NCI-H345 treated with DMSO at 0.1 percent for 48 hours (cell line): Measurements from ENCODE around the gene DGLUCY.
A peak's percentile ranks its signal among the peaks of the same experiment; 100 is the strongest.
"Not testable (repeated sequence)": the region's sequence is repeated elsewhere in the genome, so short reads cannot be mapped to it uniquely, and the experiment has no call there.

ENCODE experiments used
- DNase-seq: peaks from one replicate; lab custom pipeline; 2025; ENCODE audit not compliant: unreplicated experiment; lab: John Stamatoyannopoulos, UW

The DGLUCY gene

DNA sequence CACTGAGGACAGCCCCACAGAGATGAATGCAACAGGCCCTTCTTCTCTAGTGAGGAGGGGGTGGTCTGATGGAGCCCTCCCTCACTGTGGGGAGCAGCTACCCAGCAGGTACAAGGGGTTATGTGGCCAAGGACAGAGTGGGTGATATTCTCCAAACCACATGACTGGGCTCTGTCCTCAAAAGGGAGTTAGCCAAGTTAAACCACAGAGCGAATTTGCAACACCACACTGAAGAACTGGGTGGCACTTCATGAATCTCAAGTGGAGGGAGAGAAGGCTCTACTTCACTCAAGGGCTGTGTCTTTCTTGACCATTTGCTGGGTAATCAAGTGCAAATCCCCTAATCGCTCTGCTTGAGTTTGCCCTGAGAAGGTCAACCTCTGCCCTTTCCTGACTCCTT, 118.2 kb downstream of the DGLUCY start:
- DNase-seq, result no peak

DNA sequence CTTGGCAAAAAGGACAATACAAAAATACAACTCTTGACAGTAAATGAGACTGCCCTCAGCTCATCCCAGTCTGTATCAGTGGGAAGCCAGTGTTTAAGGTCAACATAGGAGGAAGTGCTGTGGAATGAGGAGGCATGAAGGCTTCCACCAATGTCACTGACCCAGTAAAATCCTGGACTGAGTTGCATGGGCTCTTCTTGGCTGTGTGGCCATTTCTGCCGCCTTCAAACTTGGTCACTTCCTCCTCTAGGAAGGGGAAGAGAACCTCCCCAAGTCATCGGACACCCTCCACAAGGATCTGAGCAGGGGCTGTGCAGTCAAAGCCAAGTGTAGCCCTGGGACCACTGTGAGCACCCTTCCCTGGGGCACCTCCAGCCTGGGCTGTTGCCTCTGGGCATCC, 118.7 kb downstream of the DGLUCY start:
- no peak for DNase-seq

DNA sequence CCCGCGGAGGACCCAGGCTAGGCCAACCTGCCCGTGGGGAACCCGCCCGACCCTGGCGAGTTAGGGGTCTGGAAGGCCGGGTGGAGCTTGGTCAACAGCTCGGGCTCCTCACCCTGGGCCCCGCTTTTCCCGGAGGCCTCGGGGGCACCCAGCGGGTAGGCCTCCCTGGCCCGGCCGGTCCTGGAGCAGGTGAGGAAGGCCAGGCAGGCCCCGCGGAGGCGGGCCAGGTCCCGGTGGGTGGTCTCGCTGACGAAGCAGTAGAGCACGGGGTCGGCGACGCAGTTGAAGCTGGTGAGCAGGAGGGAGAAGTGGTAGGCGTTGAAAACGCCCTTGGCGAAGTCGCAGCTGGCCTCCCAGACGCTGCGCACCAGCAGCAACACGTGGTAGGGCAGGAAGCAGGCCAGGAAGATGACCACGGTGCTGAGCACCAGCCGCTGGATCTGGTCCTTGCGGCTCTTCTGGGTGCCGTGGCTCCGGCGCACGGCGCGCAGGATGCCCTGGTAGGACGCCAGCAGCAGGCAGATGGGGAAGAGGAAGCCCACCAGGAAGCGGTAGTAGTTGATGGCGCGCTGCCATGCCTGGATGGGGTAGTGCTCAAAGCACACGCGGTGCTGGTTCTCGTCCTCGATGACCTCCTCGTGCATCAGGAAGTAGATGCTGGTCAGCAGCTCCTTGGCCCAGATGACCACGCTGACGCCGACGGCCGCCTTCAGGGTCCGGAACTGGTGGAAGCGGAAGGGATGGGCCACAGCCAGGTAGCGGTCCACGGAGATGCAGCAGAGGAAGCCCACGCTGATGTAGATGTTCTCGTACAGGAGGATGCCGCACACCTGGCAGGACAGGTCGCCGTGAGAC, 120.3 kb downstream of the DGLUCY start:
- no peak for DNase-seq

DNA sequence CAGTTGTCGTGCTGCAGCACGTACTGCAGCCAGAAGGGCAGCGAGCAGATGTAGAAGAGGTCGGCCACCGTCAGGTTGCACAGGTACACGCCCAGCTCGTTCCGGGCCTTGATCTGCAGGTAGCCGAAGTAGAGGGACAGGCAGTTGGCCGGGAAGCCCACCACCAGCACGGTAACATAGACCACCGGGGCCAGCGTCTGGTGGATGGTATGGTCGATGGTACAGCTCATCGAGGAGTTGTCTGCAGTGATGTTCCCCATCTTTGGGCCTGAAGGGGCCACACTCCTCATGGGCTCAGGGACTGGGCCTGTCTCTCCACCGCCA, 120.9 kb downstream of the DGLUCY start:
- no peak for DNase-seq

DNA sequence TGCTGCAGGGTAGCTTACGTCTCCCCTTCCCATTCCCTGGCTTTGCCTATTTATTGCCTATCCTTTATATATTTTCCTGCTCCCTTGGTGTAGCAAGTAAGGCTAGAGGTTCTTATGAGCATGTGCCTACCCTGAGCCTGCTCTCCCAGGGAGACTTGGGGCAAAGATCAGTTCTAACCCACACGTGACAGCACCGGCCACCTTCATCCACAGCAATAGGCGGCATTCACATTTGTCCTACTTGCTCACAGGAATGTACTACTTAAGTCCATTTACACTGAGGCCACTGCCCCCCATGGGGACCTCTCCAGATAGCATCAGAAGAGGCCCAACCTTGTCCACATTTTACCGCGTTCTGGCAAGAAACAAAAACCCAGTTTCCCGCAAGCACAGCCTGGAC, 122.0 kb downstream of the DGLUCY start:
- DNase-seq, result no peak

DNA sequence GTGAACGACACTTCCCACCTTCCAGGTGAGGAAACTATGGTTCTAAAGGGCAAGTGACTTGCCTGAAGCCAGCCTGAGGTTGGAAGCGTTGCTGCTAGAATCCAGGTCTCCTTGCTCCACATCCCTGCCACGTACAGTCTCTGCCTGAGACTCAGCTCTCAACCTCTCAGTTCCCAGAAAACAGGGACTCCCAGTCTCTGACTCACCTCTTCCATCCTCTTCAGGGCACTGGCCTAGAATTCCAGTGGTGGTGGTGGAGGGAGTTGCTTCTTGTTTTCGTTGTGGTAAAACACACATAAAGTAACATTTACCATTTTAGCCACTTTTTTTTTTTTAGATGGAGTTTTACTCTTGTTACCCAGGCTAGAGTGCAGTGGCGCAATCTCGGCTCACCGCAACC, 123.3 kb downstream of the DGLUCY start:
- no peak for DNase-seq

DNA sequence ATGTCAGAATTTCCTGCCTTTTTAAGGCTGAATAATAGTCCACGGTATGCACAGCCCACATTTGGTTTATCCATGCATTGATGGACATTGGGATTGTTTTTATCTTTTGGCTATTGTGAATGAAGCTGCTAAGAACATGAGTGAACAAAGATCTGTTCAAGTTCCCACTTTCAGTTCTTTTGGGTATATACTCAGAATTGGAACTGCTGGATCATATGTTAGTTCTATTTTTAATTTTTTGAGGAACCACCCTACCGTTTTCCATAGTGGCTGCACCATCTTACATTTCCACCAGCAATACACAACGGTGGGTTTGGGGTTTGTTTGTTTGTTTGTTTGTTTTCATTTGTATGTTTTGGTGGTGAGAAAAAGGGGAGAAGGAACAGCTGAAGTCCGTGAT, 124.2 kb downstream of the DGLUCY start:
- DNase-seq, result no peak

DNA sequence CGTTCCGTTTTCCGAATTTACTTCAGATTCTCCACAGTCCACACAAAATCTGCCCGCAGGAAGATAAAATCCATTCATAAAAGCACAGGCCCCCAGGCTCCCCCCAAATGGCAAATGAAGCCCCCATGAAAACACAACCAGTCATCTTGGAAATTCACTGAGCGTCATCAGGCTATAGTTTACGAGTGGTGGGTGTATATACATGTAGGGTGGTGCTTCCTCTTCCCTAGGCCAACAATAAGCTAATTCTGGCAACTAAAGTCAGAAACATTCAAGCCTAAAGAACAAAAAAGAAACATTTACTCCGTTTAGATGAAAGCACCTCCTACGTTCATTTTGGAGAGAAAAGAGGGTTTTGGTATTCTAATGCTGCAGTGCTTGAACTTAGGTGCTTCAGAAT, 124.8 kb downstream of the DGLUCY start:
- DNase-seq, result no peak

DNA sequence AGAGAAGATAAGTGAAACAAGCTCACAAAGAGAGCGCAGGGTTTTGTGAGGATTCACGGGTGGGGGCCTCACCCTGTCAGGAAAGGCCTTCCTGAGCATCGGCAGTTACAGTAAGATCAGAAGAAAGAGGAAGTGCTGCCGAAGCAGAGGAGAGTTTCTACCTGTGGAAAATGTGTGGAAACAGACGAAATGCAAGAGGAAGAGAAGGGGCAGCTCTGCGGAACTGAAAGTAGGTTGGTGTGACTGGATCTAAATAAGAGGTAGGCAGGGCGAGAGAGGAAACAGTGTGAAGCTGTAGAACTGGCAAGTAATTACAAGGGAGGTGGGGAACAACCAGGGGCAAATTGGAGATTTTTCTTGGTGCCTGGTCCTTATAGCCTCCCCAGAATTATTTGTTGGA, 128.0 kb downstream of the DGLUCY start:
- no peak for DNase-seq

DNA sequence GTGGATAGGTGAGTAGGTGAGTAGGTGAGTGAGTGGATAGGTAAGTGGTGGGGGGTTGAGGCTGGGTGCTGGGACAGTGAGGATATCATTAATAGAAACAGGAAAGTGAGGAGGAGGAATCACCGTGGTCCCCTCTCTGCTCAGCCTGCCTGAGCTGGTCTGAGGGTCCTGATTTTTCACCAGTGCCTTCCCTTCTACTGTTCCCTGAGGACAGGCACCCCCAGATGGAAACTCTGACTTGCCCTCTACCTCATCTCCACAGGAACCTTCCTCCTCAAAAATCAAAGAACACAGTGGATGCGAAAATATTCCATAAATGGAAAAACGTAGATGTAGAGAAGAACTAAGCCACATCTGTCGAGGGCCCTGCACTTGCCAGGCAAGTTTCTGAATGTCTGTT, 128.8 kb downstream of the DGLUCY start:
- DNase-seq, result no peak

DNA sequence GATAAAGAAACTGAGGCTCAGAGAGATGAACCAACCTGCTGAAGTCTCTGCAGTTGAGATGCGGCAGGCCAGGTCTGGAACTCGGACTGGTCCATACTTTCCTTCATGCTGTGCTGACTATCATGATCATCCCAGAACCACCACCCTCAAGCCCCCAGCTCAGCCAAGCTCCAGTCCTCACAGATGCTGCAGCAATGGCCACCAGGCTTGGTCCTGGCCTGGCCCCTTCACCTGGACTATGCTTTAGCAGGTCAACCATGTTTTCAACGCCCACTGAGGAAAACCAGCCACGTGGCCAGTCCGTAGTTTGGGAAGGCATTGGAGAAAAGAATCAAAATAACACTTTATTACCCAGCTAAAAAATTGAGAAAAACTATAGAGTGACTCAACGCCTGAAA, 129.2 kb downstream of the DGLUCY start:
- DNase-seq, result no peak

DNA sequence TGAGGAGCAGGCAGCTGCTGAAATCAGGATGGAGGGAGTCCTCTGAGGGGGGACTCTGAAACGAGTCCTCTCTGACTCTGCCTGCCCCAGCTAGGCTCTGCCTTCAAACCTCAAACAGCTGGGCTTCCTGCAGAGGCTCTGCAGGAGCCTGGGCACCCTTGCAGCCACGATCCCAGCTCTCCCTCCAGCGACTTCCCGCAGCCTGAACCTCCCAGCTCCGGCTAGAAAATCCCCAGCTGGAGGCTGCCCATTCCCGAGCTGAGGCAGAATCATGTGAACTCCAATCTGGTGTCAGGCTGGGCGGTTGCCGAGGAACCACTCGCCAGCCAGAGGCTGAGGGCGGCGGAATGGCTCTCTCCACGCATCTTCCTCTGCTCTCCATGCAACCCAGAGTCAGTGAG, 130.6 kb downstream of the DGLUCY start, which contains the start of gene GPR68:
TSS of gene GPR68 (minus strand) at position 204 of the 401 bp plus-strand sequence. CDS start 9,654 bp downstream, outside the sequence.
- no peak for DNase-seq

DNA sequence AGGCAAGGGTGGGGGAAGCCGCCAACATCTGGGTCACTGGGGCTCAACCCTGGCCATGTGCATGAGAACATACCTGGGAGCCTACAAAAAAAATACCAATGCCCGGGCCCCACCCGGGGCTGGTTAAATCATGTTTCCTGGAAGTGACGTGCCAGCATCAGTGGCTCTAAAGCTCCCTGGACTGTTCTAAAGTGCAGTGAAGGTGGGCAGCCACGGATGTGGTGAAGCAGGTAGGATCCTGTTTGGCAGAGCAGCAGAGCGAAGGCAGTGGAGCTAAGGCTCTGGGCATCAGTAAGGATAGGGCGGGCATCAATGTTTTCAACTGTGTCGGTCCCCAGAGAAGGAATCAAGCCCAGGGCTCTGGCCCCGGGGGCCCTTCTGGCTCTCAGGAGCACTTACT, 131.2 kb downstream of the DGLUCY start:
- no peak for DNase-seq

DNA sequence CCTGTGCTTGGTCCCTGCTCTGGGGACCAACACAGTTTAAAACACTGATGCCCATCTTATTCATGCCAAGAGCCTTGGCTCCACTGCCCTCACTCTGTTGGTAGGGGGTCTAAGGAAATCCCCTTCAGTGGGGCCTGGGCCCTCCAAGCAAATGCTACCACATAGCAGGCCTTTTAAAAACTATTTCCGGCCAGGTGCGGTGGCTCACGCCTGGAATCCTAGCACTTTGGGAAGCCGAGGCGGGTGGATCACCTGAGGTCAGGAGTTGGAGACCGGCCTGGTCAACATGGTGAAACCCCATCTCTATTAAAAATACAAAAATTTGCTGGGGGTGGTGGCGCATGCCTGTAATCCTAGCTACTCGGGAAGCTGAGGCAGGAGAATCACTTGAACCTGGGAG, 131.7 kb downstream of the DGLUCY start:
- not testable (repeated sequence) for DNase-seq

DNA sequence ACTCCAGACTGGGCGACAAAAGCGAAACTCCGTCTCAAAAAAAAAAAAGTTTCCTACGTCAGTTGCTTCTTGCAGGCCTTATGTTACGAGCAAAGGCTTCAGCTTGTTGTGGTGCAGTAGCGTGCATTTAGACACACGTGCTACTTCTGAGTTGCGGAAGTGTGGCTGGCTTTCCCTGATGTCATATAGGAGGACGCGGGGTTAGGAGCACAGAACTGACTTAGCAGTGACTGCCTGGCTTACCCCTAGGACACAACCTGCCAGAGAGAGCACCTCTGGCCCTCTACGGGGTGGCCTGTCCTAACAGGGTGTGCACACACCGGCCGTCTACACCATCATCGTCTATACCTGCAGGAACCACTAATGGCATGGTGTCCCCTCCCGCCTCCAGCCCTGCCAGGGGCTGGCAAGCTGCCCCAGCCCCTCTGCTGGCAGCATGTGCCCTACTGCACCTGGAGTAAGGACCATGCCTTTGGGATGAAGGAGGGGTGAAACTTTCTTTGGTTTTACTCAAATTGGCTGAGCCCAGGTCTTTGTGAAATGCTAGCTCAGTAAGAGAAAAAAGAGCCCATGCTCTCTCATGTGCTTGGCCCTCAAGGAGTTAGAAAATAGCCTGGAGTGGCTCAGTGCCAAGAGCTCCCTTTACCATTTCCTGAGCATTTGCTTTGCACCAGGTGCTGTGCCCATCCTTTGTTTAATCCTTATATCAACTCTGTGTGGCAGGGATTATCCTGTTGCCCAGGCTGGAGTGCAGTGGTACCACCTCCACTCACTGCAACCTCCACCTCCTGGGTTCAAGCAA, 132.4 kb downstream of the DGLUCY start:
- DNase-seq, result peak; percentile 52

DNA sequence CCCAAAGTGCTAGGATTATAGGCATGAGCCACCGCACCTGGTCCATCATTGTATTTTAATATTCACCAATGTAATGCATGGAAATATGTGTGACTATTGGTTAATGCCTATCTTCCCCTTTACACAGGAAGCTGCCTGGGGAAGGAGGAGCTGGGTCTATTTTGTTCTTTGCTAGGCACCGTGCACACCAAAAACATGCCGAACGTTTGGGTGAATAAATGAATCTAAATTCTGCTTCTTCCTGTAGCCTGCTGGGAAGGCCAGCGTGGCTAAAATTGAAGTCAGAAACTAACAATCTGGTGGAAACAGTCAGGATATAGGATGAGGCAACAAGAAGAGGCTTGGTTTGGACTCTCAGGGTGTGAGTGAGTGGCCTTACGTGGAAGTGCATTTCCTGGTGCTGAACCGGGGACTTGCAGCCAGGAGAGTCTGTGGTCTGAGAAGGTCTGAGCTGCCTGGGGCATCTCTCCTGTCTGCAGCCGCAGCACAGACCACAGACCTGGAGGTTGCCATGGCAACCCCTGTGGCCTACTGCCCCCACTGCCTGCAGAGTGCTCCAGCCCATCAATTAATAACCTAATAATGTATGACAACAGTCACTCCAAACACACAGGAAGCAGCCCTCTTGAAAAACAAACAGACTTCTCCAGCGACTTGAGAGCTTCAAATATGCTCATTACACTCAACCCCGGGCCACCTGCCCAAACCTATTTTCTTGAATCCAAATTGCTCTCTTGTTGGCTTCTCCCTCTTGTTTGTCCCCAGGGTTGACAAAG, 136.2 kb downstream of the DGLUCY start:
- DNase-seq, result no peak

DNA sequence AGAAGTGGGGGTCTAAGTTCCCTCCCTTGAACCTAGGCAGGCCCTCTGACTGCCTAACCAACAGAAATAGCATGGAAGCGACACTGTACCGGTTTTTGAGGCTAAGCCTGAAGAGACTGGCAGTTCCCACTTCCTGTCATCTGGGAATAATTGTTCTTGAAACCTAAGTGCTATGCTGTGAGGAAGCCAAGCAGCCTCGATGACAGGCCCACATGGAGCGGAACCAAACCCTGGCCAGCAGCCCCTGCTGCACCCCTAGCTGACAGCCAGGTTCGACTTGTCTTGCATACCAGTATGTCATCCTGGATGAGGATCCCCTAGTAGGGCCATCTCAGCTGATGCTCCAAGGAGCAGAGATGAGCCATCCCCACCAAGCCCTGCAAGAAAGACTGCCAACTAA, 137.0 kb downstream of the DGLUCY start:
- DNase-seq, result no peak

DNA sequence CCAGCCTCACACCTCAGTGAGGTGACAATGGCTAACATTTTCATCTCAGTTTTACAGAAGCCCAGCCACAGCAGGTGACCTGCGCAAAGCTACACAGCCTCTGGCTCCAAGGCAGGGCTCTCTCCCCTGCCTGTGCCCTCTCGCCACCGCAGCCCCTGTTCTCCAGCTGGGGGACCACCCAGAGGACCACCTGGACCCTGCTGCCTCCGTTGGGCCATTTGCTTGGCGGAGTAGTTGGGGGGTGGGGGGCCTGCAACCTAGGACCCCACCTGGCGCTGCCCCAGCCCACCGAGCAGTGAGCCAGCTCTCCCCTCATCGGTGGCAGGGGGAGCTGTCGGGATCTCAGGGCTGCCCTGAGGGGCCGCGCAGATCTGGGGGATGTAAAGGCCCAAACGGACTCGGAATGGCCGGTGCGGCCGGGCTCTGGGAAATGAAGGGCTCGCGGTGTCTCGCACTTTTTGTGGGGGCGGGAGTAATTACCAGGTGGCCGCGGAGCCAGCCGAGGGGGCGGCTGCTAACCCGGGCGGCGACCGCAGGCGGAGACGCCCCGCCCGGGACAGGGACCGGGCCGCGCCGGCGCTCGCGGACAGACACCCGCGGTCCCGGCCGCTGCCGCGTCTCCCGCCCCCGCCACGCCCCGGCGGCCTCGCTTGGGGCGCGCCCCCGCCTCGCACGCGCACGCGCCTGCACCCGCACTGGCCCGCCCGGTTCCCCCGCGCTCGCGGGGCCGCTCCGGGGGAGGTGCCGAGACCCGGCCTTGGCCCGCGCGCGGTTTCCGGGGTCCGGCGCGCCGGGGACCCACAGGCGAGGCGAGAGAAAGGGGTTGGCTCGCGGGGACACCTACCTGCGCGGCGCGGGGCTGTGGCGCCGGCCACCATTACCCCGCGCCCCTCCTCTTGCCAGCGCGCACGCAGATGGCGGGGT, 139.3 kb downstream of the DGLUCY start:
- no peak for DNase-seq

DNA sequence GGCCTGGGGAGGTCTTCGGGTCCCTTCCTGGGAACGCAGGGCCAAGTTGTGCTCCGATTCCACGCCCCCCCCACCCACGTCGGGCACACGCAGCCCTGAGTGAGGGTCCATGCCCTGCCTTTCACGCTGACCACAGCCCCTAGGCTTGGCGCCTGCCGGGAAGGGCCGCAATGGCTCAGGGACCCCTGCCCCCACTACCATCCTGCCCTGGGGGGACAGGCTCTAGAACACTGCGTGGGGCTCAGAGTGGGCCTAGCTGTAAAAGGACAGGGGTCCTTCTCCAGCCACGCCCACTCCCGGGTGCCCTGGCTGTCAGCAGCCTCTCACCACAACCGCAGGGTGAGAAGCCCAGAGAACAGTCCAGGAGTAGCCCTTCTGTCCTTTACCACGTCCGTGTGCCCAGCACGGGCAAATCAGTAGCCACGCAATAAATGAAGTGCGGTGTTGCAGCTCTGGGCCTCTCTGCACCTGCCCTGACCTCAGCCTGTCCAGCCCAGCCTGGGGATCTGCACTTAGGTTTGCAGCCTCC, 140.0 kb downstream of the DGLUCY start:
- DNase-seq, result no peak

DNA sequence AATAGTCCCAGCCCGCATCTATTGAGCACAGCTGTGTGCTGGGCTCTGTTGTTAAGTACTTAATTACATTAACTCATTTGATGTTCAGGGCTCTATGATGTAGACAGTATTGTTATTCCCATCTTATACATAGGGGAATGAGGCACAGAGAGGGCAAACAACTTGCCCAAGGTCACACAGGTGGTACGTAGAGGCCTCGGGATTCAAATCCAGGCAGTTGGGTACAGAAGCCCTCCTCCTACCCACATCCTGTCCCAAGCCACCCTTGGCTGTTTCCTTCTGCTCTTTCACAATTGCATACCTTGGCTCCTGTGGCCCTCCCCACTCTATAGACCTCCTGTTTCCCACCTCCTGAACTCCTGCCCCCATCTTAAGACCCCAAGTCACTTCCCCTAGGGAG, 140.6 kb downstream of the DGLUCY start:
- no peak for DNase-seq
